Measurements from ENCODE around the gene DMGDH. TPM values are rescaled to one million over a fixed set of nuclear protein-coding genes. Genes with fewer than 3 reads are reported as not detected.

Gene DMGDH
- total RNA-seq (ENCODE audit: unreplicated experiment), result 0.36 TPM
- long read RNA-seq, partial matches to known transcripts, result 0 of 1 reads
- long read RNA-seq, other reads (novel, unspliced or antisense), result 1 of 1 reads

DNA sequence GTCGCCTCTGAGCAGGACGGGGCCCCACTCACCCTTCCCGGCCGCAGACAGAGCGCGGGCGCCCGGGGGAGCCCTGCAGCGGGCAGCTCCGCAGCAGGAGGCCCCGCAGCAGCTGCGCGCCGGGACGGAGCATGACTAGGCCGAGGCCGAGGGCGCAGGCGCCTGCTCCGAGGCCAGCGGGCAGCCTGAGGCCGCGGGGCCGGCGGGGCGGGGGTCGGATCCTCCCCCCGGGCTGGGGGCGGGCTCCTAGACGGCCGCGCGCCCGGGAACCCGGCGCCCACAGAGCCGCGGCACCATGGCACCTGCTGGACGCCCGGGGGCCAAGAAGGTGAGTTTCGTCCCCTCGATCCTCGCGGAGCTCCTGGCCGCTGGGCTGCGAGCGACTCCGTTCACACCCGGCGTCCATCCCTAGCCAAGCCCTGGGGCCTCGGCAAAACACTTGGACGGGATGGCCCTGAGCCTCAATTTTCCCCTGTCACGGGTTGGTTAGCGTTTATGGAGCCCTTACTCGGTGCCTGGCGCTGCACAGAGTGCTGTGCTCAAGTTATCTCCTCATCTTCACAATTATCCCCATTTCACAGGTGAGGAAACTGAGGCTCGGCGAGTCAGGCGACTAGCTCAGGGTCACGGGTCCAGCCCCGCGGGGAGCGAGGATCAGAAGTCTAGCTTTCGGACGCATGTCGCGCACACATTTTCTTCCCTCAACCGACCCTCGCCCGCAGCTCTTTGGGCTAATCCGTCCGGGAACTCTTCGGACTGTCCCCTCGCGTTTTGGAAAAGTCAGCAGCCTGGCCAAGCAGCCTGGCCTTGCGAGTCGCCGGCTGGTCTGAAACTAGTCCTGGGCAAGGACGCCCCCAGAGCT lies at the start of gene DMGDH, which contains the start of gene BHMT2:
Gene DMGDH (minus strand): TSS at position 187 of the 862 bp plus-strand sequence. CDS start 54 bp downstream, at position 133.
Gene BHMT2 (plus strand): TSS at position 280 of the 862 bp plus-strand sequence. CDS start 16 bp downstream, at position 296.
- H3K4me1 Mint-ChIP-seq (ENCODE audit: unreplicated experiment), result no peaks in the 10 kb centered on the region
- no peak within 1 kb of the TSS for H3K27ac Mint-ChIP-seq (ENCODE audit: unreplicated experiment)

DNA sequence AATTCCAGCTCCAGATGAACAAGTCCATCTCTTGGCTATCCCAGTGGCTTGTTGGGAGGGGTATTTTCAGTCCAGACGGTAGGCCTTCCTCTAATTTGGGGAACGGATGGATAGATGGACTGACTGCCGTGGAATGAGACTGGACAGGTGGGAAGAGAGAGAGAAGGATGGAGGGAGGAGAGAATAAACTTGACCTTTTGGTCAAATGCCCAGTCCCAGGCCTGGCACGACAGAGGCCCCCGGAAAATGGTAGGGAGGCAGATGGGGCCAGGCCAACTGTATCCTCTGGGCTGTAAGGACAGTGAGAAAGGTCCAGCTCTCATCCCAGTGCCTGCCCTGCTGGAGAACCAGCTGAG lies 43.2 kb upstream of the DMGDH start:
- H3K4me1 Mint-ChIP-seq (ENCODE audit: unreplicated experiment), result peaks cover 3% of the 10 kb centered on the region
- no peak overlapping the region for H3K27ac Mint-ChIP-seq (ENCODE audit: unreplicated experiment)
- H3K27me3 Mint-ChIP-seq (ENCODE audit: unreplicated experiment), result peaks cover 4% of the 10 kb centered on the region
- H3K9me3 Mint-ChIP-seq (ENCODE audit: unreplicated experiment), result no peaks in the 10 kb centered on the region
- no peak overlapping the region for H3K4me3 Mint-ChIP-seq (ENCODE audit: unreplicated experiment)
- DNase-seq (ENCODE audit: low spot score), result no peak
- TF ChIP-seq, protein P1, sequence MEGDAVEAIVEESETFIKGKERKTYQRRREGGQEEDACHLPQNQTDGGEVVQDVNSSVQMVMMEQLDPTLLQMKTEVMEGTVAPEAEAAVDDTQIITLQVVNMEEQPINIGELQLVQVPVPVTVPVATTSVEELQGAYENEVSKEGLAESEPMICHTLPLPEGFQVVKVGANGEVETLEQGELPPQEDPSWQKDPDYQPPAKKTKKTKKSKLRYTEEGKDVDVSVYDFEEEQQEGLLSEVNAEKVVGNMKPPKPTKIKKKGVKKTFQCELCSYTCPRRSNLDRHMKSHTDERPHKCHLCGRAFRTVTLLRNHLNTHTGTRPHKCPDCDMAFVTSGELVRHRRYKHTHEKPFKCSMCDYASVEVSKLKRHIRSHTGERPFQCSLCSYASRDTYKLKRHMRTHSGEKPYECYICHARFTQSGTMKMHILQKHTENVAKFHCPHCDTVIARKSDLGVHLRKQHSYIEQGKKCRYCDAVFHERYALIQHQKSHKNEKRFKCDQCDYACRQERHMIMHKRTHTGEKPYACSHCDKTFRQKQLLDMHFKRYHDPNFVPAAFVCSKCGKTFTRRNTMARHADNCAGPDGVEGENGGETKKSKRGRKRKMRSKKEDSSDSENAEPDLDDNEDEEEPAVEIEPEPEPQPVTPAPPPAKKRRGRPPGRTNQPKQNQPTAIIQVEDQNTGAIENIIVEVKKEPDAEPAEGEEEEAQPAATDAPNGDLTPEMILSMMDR (IDR thresholded peaks at IDR 0.05; ENCODE audit: unreplicated experiment), result no peak
- H3K36me3 Mint-ChIP-seq (ENCODE audit: low read depth, unreplicated experiment), result no peaks in the 10 kb centered on the region

More for the DNA sequence above, at the start of gene DMGDH, which contains the start of gene BHMT2:
- Mint-ChIP-seq H3K4me3 (ENCODE audit: unreplicated experiment) (no peak within 1 kb of the TSS), H3K36me3 (ENCODE audit: low read depth, unreplicated experiment) (no peaks in the 10 kb centered on the region), H3K27me3 (ENCODE audit: unreplicated experiment) (no peaks in the 10 kb centered on the region), H3K9me3 (ENCODE audit: unreplicated experiment) (no peaks in the 10 kb centered on the region)
- TF ChIP-seq, protein P1 (IDR thresholded peaks at IDR 0.05; ENCODE audit: unreplicated experiment), result no peak
- DNase-seq (ENCODE audit: low spot score), result no peak

DNA sequence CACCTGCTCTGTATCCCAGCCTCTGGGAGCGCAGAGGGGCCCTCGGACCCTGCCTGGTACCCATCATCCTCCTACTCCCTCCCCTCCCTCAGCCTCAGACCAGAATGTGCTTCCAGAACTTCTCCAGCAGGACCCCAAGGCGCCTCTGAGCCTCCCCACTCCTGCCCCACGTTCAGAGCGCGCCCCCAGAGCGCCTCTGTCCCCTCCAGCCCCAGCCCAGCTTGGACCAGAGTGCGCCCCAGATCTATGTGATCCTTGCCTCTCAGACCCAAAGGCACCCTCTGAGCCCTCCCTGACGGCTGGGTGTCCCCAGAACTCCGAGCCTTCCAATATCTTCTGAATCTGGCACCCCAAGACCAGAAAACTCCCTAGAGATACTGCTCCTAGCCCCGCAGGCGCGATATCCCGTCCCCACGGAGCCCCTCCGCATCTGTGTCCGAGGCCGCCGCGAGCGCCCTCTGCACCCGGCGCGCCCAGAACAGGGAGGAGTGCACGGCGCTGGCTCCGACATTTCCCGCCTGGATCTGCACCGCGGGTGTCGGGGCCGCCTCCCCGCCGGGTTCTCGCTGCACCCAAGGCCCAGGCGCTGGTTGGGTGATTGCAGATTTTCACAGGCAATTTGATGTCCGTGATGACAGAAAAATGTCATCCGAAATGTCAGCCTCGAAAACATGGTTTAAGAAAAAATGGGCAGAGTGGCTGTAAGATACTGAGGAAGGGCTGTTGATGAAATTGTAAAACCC lies 42.7 kb upstream of the DMGDH start:
- no peak for DNase-seq (ENCODE audit: low spot score)
- peaks cover 4% of the 10 kb centered on the region for H3K27me3 Mint-ChIP-seq (ENCODE audit: unreplicated experiment)
- no peaks in the 10 kb centered on the region for H3K36me3 Mint-ChIP-seq (ENCODE audit: low read depth, unreplicated experiment)
- no peak overlapping the region for H3K27ac Mint-ChIP-seq (ENCODE audit: unreplicated experiment)
- TF ChIP-seq, protein P1 (IDR thresholded peaks at IDR 0.05; ENCODE audit: unreplicated experiment), result no peak
- H3K4me3 Mint-ChIP-seq (ENCODE audit: unreplicated experiment), result no peak overlapping the region
- no peaks in the 10 kb centered on the region for H3K9me3 Mint-ChIP-seq (ENCODE audit: unreplicated experiment)
- peaks cover 8% of the 10 kb centered on the region for H3K4me1 Mint-ChIP-seq (ENCODE audit: unreplicated experiment)

DNA sequence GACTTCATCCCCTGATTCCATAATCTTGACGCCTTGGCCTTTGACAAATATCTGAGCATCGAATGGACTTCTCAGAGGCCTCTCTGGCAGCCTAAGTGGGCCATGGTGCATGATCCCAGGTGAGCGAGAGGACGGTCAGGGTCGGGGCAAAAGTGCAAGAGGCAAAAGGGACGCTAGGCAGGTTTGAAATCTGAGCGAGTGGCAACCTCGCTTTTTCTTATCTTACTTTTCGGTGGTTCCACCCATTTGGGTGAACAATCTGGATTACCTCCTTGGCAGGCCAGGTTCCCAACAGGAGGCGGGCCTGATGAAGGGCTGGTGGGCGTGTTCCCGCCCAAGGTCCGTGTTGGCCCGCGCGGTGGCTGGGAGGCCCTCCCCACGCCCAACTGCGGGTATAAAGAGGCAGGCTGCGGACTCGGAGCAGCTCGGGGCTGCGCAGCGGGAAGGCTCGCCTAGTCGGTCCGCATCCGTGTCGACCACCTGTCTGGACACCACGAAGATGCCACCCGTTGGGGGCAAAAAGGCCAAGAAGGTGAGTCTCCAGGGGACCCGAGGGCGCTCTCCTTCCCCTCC lies 42.0 kb upstream of the DMGDH start, which contains the start of gene BHMT:
Gene BHMT (plus strand): TSS at position 423 of the 573 bp plus-strand sequence. CDS start 77 bp downstream, at position 500.
- Mint-ChIP-seq H3K4me3 (ENCODE audit: unreplicated experiment) (no peak within 1 kb of the TSS), H3K4me1 (ENCODE audit: unreplicated experiment) (peaks cover 14% of the 10 kb centered on the region)
- DNase-seq (ENCODE audit: low spot score), result no peak

More for the DNA sequence above, 42.0 kb upstream of the DMGDH start, which contains the start of gene BHMT:
- TF ChIP-seq, protein P1 (IDR thresholded peaks at IDR 0.05; ENCODE audit: unreplicated experiment), result no peak
- no peaks in the 10 kb centered on the region for H3K36me3 Mint-ChIP-seq (ENCODE audit: low read depth, unreplicated experiment)
- no peaks in the 10 kb centered on the region for H3K9me3 Mint-ChIP-seq (ENCODE audit: unreplicated experiment)
- peaks cover 4% of the 10 kb centered on the region for H3K27me3 Mint-ChIP-seq (ENCODE audit: unreplicated experiment)
- H3K27ac Mint-ChIP-seq (ENCODE audit: unreplicated experiment), result no peak within 1 kb of the TSS

Measured in endothelial cell (in vitro differentiated cells).